WI38 (cell line): ENCODE data around the gene SLC26A4.

Experiments
- H3K4me3 ChIP-seq: 2 replicates; pipeline ENCODE4 v1.5.1; 2011; ENCODE audit warnings: low read depth, mild to moderate bottlenecking, control low read depth, low read length
- TF ChIP-seq, protein P1 (sequence below): IDR thresholded peaks from 2 replicates; pipeline ENCODE4 v1.5.1; 2012; ENCODE audit warnings: low read depth, mild to moderate bottlenecking, control low read depth, low read length

The SLC26A4 gene

DNA sequence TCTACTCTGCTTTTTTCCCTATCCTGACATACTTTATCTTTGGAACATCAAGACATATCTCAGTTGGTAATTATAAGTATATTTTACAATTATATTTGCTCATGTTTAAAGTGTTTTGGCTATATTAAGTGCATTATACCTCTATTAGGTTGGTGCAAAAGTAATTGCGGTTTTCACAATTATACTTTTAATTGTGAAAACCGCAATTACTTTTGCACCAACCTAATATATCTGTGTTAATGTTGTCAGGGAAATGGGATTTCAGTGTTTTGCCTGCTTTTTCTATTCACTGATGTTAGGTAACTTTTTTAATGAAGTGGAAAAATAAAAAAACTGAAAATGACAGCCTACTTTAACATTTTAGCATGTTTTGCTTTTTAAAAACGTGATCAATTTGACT, 11.6 kb downstream of the SLC26A4 start:
- TF ChIP-seq, protein P1, sequence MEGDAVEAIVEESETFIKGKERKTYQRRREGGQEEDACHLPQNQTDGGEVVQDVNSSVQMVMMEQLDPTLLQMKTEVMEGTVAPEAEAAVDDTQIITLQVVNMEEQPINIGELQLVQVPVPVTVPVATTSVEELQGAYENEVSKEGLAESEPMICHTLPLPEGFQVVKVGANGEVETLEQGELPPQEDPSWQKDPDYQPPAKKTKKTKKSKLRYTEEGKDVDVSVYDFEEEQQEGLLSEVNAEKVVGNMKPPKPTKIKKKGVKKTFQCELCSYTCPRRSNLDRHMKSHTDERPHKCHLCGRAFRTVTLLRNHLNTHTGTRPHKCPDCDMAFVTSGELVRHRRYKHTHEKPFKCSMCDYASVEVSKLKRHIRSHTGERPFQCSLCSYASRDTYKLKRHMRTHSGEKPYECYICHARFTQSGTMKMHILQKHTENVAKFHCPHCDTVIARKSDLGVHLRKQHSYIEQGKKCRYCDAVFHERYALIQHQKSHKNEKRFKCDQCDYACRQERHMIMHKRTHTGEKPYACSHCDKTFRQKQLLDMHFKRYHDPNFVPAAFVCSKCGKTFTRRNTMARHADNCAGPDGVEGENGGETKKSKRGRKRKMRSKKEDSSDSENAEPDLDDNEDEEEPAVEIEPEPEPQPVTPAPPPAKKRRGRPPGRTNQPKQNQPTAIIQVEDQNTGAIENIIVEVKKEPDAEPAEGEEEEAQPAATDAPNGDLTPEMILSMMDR, result no peak

DNA sequence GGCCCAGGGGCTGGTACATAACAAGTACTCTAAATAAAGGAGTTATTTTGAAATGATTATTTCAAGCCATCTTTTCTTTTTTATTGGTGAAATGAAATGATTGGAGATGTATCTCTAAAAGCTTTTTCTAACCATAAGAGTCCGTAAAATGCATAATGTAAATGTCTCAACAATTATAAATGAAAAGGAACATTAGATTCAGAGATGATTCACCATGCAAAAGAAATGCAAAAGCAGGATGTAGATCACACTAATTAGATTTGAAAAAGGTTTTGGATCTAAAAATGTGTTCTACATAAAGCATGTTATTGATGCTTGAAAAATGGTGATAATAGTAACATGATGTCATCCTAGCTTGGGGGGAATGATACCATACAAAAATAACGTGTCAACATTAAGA, 15.6 kb downstream of the SLC26A4 start:
- TF ChIP-seq, protein P1, result no peak
- no peak overlapping the region for H3K4me3 ChIP-seq

More for the DNA sequence above, 11.6 kb downstream of the SLC26A4 start:
- no peak overlapping the region for H3K4me3 ChIP-seq

DNA sequence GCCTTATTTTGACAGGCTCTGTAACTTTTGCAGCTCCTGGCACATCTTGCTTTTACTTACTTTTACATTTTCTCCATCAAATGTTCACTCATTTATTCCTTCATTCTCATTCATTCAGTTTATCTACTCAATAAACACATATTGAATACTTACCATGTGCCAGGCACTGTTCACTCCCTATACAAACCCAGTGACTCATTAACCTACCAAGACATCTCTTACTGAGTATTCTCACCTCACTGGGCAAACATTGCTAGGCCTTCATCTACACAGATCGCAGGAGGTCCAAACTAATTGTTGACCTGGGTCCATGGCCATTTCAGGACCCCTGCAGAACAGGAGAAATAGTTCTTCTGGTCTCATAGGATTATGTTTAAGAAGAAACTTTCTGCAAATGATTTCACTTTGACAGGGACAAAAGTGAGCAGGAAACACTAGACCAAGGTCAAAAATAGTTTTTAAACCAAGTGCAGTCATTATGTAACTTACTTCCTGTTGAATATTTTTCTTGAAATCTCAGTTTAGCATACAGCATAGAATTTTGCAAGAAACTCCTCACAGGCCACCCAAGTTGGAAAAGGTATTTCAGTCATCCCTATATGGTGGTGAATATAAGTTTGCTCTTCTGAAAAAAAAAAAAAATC, 17.6 kb downstream of the SLC26A4 start:
- H3K4me3 ChIP-seq, result no peak overlapping the region
- TF ChIP-seq, protein P1, result no peak

DNA sequence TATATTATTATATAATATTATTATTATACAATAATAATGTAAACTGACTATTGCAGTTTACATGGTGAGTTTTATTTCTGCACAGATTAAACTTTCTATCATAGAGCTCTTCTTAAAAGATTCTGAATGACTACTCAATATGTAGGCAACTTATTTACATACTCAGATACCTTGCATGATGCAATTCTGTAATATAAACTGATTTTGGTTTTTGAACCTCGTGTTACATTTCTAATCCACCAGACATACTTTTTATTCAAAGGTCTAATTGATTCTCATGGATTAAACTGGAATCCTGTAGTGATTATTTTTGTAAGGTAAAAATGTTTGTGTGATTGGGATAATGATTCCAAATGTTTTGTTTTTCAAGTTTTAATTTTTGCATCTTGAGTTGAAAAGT, 19.9 kb downstream of the SLC26A4 start:
- TF ChIP-seq, protein P1, result no peak
- no peak overlapping the region for H3K4me3 ChIP-seq

DNA sequence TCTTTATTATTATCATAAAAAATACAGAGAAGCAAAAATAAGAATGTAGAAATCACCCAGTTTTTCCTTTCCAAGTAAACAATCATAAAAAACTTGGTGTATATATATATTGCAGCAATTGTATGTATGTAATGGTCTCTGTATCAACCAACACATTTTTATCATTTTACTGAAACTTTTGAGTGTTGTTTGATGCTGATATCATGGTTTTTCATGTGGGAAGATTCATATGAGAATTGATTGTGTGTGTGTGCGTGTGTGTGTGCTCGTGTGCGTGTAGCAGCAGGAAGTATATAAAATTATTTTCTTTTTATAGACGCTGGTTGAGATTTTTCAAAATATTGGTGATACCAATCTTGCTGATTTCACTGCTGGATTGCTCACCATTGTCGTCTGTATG, 22.3 kb downstream of the SLC26A4 start:
- no peak overlapping the region for H3K4me3 ChIP-seq
- TF ChIP-seq, protein P1, result no peak

DNA sequence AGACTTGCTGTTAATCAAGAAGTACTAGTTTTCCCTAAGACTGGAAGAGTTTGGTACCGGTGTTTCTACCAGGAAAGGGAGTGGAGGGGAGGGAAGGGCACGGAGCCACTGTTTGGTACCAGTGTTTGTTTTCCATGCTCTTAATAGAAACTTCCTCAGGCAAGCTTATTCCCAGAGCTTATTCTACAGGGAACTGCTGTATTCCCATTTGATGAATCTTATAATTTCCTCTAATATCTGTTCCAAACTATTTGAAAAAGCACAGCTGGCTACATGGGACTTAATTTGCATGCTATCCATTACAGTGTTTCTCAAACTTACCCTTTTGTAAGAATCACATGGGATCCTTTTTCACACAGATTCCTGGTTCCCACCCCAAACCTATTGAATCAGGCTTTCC, 23.7 kb downstream of the SLC26A4 start:
- H3K4me3 ChIP-seq, result no peak overlapping the region
- TF ChIP-seq, protein P1, result no peak

DNA sequence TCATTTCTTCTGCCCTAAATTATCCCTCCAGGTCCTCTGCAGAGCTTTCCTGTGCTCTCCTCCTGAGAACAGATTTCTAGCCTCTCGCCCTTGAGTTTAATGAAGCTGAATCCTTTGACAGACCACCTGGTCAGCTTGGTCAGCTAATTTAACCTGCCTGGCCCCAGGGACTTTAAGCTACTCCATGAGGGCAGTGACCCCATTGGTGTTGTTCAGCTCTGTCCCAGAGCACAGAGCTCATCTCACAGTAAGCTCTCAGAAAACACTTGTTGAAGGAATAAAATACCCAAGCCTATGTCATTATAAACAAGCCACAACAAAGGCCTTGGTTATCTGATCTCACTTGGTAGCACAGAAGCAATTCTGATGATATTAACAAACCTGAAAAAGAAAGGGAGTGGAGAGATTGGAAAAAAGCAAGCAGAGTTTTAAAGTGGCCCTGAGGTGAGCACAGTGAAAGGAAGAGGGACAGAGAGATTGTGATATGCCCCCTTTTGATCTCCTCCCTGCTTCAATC, 24.4 kb downstream of the SLC26A4 start:
- TF ChIP-seq, protein P1, result no peak
- H3K4me3 ChIP-seq, result no peak overlapping the region
